Measurements from ENCODE around the gene CCDC187.
A peak's percentile ranks its signal among the peaks of the same experiment; 100 is the strongest.

Gene CCDC187

DNA sequence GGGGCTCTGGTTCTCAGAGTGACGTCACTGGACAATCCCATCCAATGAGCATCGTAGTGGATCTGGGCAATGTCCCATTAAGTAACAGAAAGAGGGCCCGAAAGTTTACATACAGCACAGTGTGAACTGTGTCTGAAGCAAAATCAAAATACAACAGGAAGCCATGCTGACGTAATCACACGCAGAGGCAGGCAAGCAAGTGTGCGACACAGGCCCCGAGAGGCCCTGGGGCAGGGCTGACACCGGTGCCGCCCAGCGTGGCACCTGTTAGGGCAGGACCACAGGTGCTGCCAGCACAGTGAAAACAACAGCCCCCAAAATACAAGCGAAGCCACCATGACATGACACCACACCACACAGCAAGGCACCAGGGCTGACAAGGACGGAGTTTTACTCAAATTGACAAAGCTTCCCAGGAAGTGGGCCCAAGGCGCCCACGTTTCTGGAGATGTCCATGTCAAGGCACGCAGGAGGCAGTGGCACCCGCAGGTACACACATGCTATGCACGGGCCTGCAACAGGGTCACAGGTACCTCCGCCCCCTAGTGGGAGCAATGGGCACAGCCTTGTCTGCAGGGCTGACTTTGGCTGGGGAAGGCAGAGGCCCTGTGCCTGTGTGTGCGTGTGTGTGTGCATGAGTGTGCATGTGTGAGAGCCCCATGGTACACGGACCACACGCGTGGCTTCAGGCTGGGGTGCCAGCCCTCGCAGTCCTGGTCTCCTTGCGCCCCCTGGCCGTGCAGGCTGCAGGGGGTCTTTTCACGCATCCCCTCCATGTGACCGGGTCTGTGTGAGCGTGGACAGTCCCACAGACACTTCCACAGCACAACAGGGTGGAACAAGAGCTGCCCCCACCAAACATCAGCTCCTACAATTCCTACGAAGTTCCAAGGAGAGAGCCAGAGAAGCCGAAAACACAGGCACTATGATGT, 77.9 kb downstream of the CCDC187 start:
- TF ChIP-seq, protein P1, sequence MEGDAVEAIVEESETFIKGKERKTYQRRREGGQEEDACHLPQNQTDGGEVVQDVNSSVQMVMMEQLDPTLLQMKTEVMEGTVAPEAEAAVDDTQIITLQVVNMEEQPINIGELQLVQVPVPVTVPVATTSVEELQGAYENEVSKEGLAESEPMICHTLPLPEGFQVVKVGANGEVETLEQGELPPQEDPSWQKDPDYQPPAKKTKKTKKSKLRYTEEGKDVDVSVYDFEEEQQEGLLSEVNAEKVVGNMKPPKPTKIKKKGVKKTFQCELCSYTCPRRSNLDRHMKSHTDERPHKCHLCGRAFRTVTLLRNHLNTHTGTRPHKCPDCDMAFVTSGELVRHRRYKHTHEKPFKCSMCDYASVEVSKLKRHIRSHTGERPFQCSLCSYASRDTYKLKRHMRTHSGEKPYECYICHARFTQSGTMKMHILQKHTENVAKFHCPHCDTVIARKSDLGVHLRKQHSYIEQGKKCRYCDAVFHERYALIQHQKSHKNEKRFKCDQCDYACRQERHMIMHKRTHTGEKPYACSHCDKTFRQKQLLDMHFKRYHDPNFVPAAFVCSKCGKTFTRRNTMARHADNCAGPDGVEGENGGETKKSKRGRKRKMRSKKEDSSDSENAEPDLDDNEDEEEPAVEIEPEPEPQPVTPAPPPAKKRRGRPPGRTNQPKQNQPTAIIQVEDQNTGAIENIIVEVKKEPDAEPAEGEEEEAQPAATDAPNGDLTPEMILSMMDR (IDR thresholded peaks at IDR 0.05; ENCODE audit: low read depth, low read length, missing control alignments): peak; percentile 99
- DNase-seq (ENCODE audit: low read depth): peak; percentile 45
- peak overlapping the region; percentile 18 for H3K4me3 ChIP-seq (ENCODE audit: low read depth, low read length)

DNA sequence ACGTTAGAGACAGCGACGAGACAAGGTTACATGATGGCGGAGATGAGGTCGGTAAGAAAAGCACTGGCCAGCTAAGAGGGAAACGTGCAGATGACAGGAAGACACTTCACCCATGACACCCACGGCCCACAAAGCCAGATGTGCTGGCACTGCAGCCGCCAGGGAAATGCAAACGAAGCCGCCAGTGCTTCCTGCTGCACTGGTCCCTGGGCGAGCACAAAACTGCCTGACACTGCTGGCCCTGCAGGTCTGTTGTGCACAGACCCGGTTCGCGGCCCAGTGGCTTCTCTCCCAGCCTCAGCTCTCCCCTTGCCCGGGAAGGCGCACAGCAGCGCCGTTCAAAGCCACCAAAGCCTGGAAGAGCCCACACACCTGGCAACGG, 78.5 kb downstream of the CCDC187 start:
- peak overlapping the region; percentile 18 for H3K4me3 ChIP-seq (ENCODE audit: low read depth, low read length)
- DNase-seq (ENCODE audit: low read depth): peak; percentile 27
- TF ChIP-seq, protein P1 (IDR thresholded peaks at IDR 0.05; ENCODE audit: low read depth, low read length, missing control alignments): no peak

DNA sequence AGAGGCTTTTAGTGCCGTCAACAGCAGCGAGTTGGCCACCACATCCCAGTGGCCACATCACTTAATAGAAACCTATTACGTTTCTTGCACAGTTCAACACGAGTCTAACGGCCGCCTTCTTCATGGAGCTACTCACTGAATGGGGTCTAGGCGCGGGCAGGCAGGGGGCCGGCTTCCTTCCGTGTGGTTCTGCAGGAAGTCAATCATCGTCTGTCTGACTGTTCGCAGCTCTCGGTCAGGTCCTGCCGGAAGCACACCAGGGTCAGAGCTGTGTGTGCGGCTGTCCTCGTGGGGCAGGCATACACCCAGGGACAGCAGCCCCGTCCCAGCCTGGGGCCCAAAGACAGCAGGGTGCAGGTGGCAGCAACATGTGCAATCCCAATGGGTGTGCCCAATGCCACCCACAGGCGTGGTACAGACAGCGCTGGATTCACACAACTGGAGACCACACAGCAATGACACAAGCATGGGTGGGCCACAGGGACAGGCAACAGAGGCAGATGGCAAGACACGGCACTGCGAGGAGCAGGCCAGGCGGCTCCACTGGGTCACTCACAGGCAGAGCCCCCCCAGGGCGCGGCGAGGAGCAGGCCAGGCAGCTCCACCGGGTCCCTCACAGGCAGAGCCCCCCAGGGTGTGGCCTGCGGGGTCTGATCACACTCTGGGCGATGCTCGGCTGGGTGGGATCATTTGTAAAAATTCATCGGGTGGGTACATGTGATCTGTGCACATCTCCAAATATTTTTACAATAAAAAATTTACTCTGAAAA, 79.8 kb downstream of the CCDC187 start:
- TF ChIP-seq, protein P1 (IDR thresholded peaks at IDR 0.05; ENCODE audit: low read depth, low read length, missing control alignments): no peak
- H3K4me3 ChIP-seq (ENCODE audit: low read depth, low read length): no peak overlapping the region
- no peak for DNase-seq (ENCODE audit: low read depth)

DNA sequence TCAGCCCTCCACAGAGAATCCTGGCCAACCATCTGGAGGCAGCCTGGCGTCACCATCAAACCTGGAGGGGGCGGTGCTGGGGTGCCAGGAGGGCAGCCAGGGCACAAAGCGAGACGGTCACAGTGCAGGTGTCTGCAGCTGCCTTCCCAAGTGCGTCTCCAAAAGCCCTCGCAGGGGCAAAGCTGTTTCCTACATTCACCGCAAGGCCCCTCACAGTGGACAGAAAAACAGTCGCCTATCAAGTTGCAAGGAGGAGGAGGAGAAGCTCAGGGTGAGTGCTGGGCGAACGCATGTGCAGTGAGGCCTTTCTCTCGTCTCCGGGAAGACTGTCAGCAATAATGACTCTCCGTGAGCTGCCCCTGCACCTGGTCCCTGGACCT, 81.0 kb downstream of the CCDC187 start:
- no peak for DNase-seq (ENCODE audit: low read depth)
- TF ChIP-seq, protein P1 (IDR thresholded peaks at IDR 0.05; ENCODE audit: low read depth, low read length, missing control alignments): no peak
- no peak overlapping the region for H3K4me3 ChIP-seq (ENCODE audit: low read depth, low read length)

DNA sequence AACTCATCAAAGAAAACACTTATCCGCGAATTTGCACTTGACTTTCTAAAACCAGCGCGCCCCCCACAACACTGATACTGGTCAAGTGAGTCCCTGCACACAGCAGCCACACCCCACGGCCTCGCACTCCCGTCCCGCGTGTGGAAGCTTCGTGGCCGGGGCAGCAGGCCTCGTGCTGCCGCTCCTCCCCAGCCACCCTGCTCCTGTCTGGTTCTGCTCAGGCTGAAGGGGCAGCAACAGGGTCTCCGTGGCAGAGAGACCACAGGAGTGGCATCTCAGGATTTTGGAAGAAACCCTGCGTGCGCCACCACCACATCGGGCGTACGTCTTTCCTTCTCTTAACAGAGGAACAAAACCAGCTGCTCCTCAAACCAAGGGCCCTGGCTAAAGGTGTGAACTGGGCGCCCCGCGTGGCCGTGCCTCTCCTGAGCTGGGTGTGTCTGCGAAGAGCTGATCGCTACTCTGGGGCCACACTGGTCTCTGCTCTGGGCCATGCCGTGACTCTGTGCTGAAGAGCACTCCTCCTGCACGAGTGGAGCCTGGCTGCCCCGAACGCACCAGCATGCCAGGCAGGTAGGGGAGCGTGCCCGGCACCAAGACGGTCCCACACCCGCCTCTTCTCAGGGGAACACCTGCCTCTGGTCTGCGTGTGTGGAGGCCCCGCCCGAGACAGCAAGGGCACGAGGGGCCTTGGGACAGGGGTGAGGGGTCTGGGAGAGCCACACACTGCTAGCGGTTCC, 81.6 kb downstream of the CCDC187 start:
- TF ChIP-seq, protein P1 (IDR thresholded peaks at IDR 0.05; ENCODE audit: low read depth, low read length, missing control alignments): no peak
- no peak for DNase-seq (ENCODE audit: low read depth)
- H3K4me3 ChIP-seq (ENCODE audit: low read depth, low read length): no peak overlapping the region

DNA sequence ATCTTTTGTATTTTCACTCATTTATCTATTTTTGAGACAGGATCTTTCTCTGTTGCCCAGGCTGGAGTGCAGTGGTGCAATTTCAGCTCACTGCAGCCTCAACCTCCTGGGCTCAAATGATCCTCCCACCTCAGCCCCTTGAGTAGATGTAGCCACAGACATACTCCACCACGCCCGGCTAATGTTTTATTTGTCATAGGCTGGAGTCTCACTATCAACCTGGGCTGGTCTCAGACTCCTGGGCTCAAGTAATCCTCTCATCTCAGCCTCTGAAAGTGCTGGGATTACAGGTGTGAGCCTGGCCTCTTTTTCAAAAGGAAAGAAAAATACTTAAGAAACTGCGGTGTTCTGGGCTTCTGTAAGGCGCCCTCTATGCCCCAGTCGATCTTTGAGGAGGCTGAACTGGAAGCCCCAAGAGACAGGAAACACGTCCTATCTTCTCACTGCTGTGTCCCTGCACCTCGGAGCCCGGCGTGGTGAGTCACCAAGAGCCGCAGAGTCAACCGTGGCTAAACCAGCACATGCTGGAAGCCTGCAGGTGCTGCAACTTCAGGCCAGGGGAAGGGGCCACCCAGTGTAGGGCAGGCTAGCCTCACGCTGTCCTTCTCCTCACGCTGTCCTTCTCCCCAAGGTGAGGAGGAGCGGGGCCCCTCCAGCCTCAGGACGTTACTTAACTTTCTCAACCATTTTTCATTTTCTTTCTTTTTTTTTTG, 83.7 kb downstream of the CCDC187 start:
- no peak overlapping the region for H3K4me3 ChIP-seq (ENCODE audit: low read depth, low read length)
- TF ChIP-seq, protein P1 (IDR thresholded peaks at IDR 0.05; ENCODE audit: low read depth, low read length, missing control alignments): no peak
- no peak for DNase-seq (ENCODE audit: low read depth)

Measured in GM12864 (cell line).